Measurements from ENCODE around the gene ZBTB18.

ZBTB18 gene

DNA sequence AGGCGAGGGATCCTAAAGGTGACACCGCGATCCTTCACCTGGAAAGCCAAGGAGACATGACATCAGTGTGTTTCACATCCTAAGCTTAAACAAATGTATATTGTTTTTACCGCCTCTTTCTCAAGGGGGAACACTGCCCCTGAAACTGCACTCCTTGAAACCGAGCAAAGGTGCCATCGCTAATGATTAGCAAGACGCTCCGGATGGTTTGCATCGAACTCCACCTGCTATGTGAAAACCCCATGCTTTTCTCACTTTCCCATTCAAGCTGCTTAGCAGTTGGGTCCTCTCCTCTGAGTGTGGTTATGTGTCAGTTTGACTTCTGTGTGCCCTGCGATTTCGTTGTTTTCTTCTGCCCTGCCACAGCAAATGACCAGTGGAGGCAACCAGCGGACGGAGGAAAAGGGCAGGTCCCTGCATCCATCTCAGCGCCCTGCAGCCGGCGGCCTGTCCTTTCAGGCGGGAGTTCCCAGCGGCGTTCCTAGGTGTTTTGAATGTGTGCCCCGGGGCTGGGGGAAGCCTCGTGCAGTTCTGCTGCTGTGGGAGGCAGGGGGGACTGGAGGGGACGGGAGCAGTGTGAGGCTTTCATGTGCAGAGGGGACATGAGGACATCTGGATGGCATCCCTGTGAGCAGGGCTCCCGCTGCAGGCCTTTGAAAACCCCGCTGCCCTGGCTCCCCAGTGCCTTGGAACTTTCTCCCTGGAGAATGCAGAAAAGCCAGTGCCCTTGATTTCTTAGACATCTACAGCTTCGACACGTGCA is 16.1 kb downstream of the ZBTB18 start:
- Histone ChIP-seq H3K4me1 (ENCODE audit: control insufficient read depth, insufficient read depth, low read length) (peaks cover 7% of the 10 kb centered on the region), H3K9me3 (ENCODE audit: control insufficient read depth, low read length) (no peaks in the 10 kb centered on the region)

DNA sequence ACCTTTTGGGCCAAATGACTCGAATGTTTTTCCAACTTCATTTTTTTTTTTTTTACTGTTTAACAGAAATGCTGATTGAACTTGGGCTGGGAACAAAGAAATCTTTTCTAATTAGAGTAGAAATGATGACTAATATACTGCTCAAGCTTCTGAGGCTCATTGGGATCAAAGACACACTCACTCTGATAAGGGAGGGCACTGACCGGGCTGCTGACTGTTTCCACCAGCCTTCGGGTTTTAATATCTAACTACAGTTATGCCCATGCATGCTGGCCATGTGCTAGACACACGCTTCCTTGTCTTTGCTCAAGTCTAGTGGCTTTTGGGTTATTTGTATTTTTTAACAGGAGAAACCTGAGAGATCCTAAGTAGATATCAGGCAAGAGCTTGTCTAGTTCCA is 16.8 kb downstream of the ZBTB18 start:
- Histone ChIP-seq H3K9ac (ENCODE audit: low read length) (no peak overlapping the region), H3K9me3 (ENCODE audit: control insufficient read depth, low read length) (no peaks in the 10 kb centered on the region), H3K27me3 (ENCODE audit: control insufficient read depth, insufficient read depth, low read length) (no peaks in the 10 kb centered on the region), H3K36me3 (ENCODE audit: control insufficient read depth, insufficient read depth, low read length) (no peaks in the 10 kb centered on the region), H3K4me1 (ENCODE audit: control insufficient read depth, insufficient read depth, low read length) (peaks cover 7% of the 10 kb centered on the region), H3K4me3 (ENCODE audit: low read length) (no peak overlapping the region)

More for the DNA sequence above, 16.1 kb downstream of the ZBTB18 start:
- Histone ChIP-seq H3K36me3 (ENCODE audit: control insufficient read depth, insufficient read depth, low read length) (no peaks in the 10 kb centered on the region), H3K9ac (ENCODE audit: low read length) (no peak overlapping the region), H3K27me3 (ENCODE audit: control insufficient read depth, insufficient read depth, low read length) (no peaks in the 10 kb centered on the region), H3K4me3 (ENCODE audit: low read length) (no peak overlapping the region)

DNA sequence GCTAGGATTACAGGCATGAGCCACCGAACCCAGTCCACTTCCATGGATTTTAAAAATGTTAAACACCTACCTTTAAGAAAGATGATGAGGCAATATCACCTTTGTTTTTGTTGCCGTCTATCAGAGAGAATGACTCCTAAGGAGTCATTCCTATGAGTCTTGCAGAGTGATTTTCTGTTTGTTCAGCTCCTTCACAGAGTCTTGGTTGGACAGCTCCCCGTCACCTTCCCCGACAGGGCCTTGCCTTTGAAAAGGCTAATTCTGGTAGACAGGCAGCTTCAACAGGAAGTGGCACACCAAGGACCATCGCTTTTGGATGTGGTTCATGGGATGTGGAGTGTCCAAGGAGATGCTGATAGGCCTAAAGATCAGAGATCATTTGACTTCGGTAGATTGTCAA is 17.5 kb downstream of the ZBTB18 start:
- Histone ChIP-seq H3K4me3 (ENCODE audit: low read length) (no peak overlapping the region), H3K36me3 (ENCODE audit: control insufficient read depth, insufficient read depth, low read length) (no peaks in the 10 kb centered on the region), H3K4me1 (ENCODE audit: control insufficient read depth, insufficient read depth, low read length) (peaks cover 7% of the 10 kb centered on the region), H3K27me3 (ENCODE audit: control insufficient read depth, insufficient read depth, low read length) (no peaks in the 10 kb centered on the region), H3K9ac (ENCODE audit: low read length) (no peak overlapping the region), H3K9me3 (ENCODE audit: control insufficient read depth, low read length) (no peaks in the 10 kb centered on the region)

DNA sequence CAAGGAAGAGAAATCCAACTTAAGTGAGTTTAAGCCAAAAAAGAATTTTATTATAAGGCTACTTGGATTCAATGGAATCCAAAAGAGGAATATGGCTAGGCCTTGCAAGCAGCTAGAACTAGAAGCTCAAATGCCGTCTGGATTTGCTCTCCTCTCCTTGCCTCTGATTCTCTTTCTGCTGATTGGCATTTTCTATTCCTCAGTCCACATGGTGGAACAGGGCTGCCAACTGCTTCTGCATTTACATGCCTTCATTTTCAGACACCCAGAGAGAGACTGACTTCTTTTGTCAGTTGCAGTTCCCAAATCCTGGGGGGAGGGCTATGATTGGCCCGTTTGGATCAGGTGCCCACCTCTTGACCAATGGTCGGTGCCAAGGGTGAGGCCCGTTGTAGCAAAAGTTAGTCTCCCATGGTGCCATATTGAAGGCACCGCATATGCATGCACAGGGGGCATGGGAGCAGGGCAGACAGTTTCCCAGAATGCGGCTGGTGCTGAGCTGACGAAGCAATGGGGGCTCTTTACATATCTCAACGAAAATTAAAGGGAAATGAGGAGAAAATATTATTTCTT is 18.3 kb downstream of the ZBTB18 start:
- Histone ChIP-seq H3K4me3 (ENCODE audit: low read length) (no peak overlapping the region), H3K4me1 (ENCODE audit: control insufficient read depth, insufficient read depth, low read length) (peaks cover 7% of the 10 kb centered on the region), H3K9ac (ENCODE audit: low read length) (no peak overlapping the region), H3K27me3 (ENCODE audit: control insufficient read depth, insufficient read depth, low read length) (peaks cover 3% of the 10 kb centered on the region), H3K36me3 (ENCODE audit: control insufficient read depth, insufficient read depth, low read length) (no peaks in the 10 kb centered on the region), H3K9me3 (ENCODE audit: control insufficient read depth, low read length) (no peaks in the 10 kb centered on the region)

DNA sequence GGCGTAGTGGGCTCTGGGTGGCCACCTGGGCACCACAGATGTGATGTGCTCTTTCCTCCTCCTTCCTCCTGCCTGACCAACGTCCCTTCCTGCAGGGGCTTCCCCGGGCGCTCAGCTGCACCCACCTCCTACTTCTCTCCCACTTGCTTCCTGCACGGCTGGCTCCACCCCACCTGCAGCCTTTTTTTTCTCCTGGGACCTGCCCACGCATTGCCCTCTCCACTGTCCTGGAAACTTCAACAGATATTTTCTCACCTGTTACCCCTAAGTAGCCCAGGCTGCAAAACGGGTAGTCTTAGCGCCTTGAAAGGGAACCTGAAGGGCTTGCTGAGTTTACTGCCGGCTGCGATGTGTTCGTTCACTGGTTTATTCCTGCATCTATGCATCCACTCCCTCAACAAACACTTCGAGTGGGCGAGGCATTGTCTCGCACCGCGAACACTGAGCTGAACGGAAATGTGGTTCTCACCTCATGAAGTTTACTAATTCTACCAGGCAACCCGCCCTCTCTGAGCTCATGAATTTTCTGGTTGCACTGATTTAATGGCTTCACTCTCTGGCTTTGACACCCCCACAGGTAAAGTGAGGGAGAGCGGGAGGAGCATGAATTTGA is 23.6 kb downstream of the ZBTB18 start:
- H3K4me3 ChIP-seq (ENCODE audit: low read length) = no peak overlapping the region
- H3K27me3 ChIP-seq (ENCODE audit: control insufficient read depth, insufficient read depth, low read length) = peaks cover 4% of the 10 kb centered on the region
- H3K9me3 ChIP-seq (ENCODE audit: control insufficient read depth, low read length) = no peaks in the 10 kb centered on the region
- no peaks in the 10 kb centered on the region for H3K4me1 ChIP-seq (ENCODE audit: control insufficient read depth, insufficient read depth, low read length)
- H3K9ac ChIP-seq (ENCODE audit: low read length) = no peak overlapping the region
- no peaks in the 10 kb centered on the region for H3K36me3 ChIP-seq (ENCODE audit: control insufficient read depth, insufficient read depth, low read length)

DNA sequence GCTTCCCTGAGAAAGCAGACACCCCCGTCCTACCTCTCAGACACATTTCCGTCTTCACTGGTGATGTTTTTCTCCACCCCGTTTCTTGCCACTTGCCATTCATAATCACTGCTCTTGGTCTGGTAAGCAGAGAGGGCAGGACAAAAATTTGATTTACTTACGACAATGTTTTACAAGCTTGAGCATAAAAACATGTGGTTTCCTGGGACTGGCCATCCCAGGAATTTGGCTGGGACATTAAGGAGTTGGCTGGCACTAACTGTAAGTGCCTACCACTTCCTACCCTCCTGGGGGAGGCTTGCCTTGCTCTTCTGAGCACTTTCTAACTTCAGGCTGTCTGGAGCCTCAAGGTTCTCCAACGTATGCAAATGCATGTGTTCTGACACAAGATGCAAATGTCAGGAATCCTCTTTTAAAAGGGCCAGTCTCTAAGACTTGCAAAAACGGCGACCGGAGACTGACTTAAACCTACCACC is 24.2 kb downstream of the ZBTB18 start:
- no peaks in the 10 kb centered on the region for H3K9me3 ChIP-seq (ENCODE audit: control insufficient read depth, low read length)
- H3K36me3 ChIP-seq (ENCODE audit: control insufficient read depth, insufficient read depth, low read length) = no peaks in the 10 kb centered on the region
- no peak overlapping the region for H3K4me3 ChIP-seq (ENCODE audit: low read length)
- peaks cover 4% of the 10 kb centered on the region for H3K27me3 ChIP-seq (ENCODE audit: control insufficient read depth, insufficient read depth, low read length)
- no peaks in the 10 kb centered on the region for H3K4me1 ChIP-seq (ENCODE audit: control insufficient read depth, insufficient read depth, low read length)
- no peak overlapping the region for H3K9ac ChIP-seq (ENCODE audit: low read length)

DNA sequence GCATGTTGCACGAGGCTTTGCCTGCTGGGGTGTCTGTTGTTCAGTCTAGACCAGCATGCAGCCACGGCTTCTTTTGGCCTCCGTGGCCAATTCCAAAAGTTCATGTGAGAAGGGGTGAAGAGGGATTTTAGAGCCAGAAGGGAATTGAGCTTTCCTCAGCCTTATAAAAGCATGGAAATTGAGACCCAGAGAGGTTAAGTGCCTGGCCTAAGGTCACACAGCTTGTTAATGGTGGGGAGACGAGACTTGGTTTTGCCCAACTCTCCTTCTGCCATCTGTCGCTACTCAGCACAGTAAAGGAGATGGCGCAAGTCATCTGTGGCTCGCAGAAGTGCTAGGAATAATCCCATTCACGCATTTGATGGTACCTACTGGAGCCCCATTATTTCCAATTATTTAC is 25.7 kb downstream of the ZBTB18 start:
- Histone ChIP-seq H3K4me1 (ENCODE audit: control insufficient read depth, insufficient read depth, low read length) (no peaks in the 10 kb centered on the region), H3K27me3 (ENCODE audit: control insufficient read depth, insufficient read depth, low read length) (peaks cover 6% of the 10 kb centered on the region), H3K36me3 (ENCODE audit: control insufficient read depth, insufficient read depth, low read length) (no peaks in the 10 kb centered on the region), H3K9me3 (ENCODE audit: control insufficient read depth, low read length) (no peaks in the 10 kb centered on the region), H3K9ac (ENCODE audit: low read length) (no peak overlapping the region), H3K4me3 (ENCODE audit: low read length) (no peak overlapping the region)

DNA sequence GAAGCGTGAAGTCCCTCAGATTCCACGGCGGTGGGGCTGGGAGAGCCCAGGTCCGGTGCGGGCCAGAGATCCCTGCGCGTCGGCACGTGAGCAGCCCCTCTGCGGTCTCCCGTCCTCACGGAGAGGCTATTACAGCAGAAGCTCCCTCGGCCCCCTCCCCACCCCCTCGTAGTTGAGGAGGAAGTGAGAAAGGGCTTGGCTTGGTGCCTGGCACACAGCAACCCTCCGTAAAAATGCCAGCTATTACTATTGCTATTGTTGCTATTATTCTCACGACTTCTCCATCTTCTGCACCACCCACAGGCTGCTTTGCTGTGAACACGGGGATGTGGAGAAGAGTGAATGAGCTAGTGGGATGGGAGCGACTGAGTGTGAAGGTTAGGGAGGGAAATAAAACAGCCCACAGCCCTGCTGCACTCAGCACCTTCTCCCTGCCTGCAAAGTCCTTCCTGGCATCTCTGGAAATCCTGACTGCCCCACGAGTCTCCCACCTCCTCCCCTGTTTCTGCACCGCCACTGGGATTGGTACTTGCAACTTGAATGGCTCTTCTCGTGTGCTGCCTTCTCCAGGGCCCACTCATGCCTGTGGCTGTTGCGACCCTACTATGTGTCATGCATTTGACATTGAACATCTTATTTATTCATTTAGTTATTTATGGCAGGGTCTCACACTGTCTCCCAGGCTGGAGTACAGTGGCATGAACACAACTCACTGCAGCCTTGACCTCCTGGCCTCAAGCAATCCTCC is 26.6 kb downstream of the ZBTB18 start:
- Histone ChIP-seq H3K27me3 (ENCODE audit: control insufficient read depth, insufficient read depth, low read length) (peaks cover 12% of the 10 kb centered on the region), H3K4me3 (ENCODE audit: low read length) (no peak overlapping the region), H3K9me3 (ENCODE audit: control insufficient read depth, low read length) (no peaks in the 10 kb centered on the region), H3K36me3 (ENCODE audit: control insufficient read depth, insufficient read depth, low read length) (no peaks in the 10 kb centered on the region), H3K9ac (ENCODE audit: low read length) (no peak overlapping the region), H3K4me1 (ENCODE audit: control insufficient read depth, insufficient read depth, low read length) (no peaks in the 10 kb centered on the region)

DNA sequence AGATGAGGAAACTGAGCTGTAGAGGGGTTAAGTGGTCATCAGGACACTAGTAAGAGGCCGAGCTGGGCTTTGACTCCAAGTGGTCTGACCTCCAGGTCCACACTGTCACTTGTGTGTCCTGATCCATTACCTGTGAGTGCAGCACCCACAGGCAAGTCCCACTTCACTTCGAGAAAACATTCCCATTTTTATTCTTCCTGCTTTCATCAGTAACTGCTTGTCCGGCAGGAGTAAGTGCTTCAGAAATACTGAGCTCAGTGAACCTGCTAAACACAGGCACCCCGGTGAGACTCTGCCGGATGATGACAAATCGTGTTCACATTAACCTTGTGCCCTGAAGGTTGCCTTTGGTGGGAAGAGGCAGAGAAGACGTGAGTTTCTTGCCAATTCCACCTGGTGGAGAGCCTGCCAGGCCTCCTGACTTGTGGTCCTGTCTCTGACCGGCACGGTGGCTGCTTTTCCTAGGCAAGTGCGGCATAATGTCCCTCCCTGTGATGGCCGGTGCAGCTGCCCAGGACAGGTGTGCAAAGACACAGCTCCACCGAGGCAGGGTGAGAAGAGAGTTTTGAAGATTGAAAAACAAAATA is 29.4 kb downstream of the ZBTB18 start:
- H3K4me3 ChIP-seq (ENCODE audit: low read length) = no peak overlapping the region
- no peaks in the 10 kb centered on the region for H3K36me3 ChIP-seq (ENCODE audit: control insufficient read depth, insufficient read depth, low read length)
- H3K27me3 ChIP-seq (ENCODE audit: control insufficient read depth, insufficient read depth, low read length) = peaks cover 15% of the 10 kb centered on the region
- no peak overlapping the region for H3K9ac ChIP-seq (ENCODE audit: low read length)
- H3K9me3 ChIP-seq (ENCODE audit: control insufficient read depth, low read length) = no peaks in the 10 kb centered on the region
- H3K4me1 ChIP-seq (ENCODE audit: control insufficient read depth, insufficient read depth, low read length) = no peaks in the 10 kb centered on the region

DNA sequence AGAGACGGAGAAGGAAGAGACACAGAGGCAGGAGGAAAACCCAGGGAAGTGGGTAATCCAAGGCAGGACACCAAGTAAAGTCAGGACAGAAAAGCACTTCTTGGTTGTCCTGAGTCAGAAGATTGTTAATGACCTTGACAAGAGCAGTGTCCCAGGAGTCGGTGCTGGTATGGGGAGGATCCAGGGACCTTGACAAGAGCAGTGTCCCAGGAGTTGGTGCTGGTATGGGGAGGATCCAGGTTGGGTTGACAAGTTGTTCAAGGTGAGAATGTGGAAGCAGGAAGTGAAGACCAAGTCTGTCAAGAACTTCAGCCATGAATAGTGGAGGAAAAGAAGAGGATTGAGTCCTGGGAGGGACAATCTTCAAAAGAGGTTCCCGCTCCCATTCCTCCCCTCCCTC is 31.9 kb downstream of the ZBTB18 start:
- Histone ChIP-seq H3K27me3 (ENCODE audit: control insufficient read depth, insufficient read depth, low read length) (peaks cover 15% of the 10 kb centered on the region), H3K4me1 (ENCODE audit: control insufficient read depth, insufficient read depth, low read length) (no peaks in the 10 kb centered on the region), H3K9ac (ENCODE audit: low read length) (no peak overlapping the region), H3K4me3 (ENCODE audit: low read length) (no peak overlapping the region), H3K36me3 (ENCODE audit: control insufficient read depth, insufficient read depth, low read length) (no peaks in the 10 kb centered on the region), H3K9me3 (ENCODE audit: control insufficient read depth, low read length) (no peaks in the 10 kb centered on the region)

DNA sequence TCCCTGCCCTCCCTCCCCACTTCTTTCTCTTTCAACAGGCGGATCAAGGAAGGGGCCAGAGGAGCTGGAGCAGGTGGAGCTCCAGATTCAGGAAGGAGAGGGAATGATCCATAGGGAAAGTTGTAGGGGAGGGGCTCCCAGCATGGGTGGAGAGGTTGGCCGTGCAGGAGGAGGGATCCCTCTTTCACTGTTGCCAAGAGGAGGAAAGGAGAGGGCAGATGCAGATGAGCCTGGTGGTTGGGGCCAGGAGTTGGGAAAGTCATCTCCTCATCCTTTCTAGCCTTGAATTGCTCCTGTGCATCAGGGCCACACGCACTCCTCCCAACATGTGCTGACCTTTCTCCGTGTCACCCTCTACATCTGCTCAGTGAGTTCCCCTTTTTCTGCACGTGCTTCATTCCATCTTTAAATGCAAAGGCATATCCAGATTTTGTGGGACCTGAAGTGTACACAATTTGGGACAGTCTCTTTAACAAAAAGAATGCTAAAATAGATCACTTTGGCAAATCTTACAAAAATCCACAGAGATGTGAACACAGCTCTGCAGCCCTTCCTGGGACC is 32.4 kb downstream of the ZBTB18 start:
- Histone ChIP-seq H3K27me3 (ENCODE audit: control insufficient read depth, insufficient read depth, low read length) (peaks cover 15% of the 10 kb centered on the region), H3K9ac (ENCODE audit: low read length) (no peak overlapping the region), H3K9me3 (ENCODE audit: control insufficient read depth, low read length) (no peaks in the 10 kb centered on the region), H3K4me1 (ENCODE audit: control insufficient read depth, insufficient read depth, low read length) (no peaks in the 10 kb centered on the region), H3K36me3 (ENCODE audit: control insufficient read depth, insufficient read depth, low read length) (no peaks in the 10 kb centered on the region), H3K4me3 (ENCODE audit: low read length) (no peak overlapping the region)
